ENCODE measurements around the gene CEACAM16. TPM values are rescaled to one million over a fixed set of nuclear protein-coding genes. Genes with fewer than 3 reads are reported as not detected.

Gene CEACAM16
- total RNA-seq, 1 donor from 2014 or later = not detected

DNA sequence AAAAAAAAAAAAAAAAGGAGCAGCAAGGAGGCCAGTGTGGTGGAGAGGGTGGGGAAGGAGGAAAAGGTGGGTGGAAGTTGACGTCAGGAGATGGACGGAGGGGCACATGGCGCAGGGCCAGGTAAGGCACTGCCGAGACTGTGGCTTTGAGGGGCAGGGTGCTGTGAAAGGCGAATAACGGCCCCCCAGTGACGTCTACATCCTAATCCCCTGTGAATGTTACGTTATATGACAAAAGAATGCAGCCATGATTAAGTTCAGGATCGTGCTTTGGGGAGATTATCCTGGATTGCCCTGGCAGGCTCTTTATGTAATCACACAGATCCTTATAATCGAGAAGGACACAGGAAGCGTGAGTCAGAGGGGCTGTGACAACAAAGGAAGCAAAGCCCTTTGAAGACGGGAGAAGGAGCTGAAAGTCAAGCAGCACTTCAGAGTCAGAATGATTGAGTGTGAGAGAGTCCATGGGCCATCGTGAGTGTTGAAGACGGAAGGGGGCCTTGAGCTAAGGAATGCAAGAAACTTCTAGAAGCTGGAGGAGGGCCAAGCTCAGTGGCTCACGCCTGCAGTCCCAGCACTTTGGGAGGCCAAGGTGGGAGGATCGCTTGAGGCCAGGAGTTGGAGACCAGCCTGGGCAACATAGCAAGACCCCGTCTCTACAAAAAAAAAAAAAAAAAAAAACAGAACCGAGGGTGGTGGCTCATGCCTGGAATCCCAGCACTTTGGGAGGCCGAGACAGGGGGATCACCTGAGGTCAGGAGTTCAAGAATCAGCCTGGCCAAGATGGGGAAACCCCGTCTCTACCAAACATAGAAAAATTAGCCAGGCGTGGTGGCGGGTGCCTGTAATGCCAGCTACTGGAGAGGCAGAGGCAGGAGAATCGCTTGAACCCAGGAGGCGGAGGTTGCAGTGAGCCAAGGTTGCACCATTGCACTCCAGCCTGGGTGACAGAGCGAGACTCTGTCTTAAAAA is 13.8 kb upstream of the CEACAM16 start:
- Mint-ChIP-seq H3K4me1 (ENCODE audit: low read depth) (peaks cover 21% of the 10 kb centered on the region), H3K4me3 (ENCODE audit: unreplicated experiment) (no peak overlapping the region), H3K27me3 (ENCODE audit: low read depth) (no peaks in the 10 kb centered on the region), H3K36me3 (ENCODE audit: low read depth) (peaks cover 10% of the 10 kb centered on the region), H3K27ac (ENCODE audit: unreplicated experiment) (peak overlapping the region; percentile 72), H3K9me3 (ENCODE audit: low read depth) (no peaks in the 10 kb centered on the region)
- no peak for DNase-seq (ENCODE audit: low spot score)
- TF ChIP-seq, protein P1, sequence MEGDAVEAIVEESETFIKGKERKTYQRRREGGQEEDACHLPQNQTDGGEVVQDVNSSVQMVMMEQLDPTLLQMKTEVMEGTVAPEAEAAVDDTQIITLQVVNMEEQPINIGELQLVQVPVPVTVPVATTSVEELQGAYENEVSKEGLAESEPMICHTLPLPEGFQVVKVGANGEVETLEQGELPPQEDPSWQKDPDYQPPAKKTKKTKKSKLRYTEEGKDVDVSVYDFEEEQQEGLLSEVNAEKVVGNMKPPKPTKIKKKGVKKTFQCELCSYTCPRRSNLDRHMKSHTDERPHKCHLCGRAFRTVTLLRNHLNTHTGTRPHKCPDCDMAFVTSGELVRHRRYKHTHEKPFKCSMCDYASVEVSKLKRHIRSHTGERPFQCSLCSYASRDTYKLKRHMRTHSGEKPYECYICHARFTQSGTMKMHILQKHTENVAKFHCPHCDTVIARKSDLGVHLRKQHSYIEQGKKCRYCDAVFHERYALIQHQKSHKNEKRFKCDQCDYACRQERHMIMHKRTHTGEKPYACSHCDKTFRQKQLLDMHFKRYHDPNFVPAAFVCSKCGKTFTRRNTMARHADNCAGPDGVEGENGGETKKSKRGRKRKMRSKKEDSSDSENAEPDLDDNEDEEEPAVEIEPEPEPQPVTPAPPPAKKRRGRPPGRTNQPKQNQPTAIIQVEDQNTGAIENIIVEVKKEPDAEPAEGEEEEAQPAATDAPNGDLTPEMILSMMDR (IDR thresholded peaks at IDR 0.05) = no peak

DNA sequence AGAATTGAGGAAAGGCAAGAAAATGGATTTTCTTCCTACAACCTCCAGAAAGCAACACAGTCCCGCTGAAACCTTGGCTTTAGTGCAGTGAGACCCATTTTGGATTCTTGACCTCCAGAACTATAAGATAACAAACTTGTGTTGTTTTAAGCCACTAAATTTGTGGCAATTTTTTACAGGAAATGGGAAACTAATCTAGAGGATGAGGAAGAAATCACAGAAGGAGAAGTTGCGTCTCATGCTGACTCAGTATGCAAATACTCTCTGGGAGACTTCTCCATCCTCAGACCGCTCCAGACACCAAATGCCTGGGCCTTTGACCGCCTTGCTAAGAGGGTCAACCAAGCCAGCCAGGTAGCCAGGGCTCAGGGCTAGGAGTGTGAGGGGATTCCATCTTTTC is 13.1 kb upstream of the CEACAM16 start:
- no peaks in the 10 kb centered on the region for H3K27me3 Mint-ChIP-seq (ENCODE audit: low read depth)
- H3K4me3 Mint-ChIP-seq (ENCODE audit: unreplicated experiment) = no peak overlapping the region
- TF ChIP-seq, protein P1 (IDR thresholded peaks at IDR 0.05) = no peak
- no peak overlapping the region for H3K27ac Mint-ChIP-seq (ENCODE audit: unreplicated experiment)
- no peaks in the 10 kb centered on the region for H3K9me3 Mint-ChIP-seq (ENCODE audit: low read depth)
- peaks cover 5% of the 10 kb centered on the region for H3K36me3 Mint-ChIP-seq (ENCODE audit: low read depth)
- DNase-seq (ENCODE audit: low spot score) = no peak
- peaks cover 21% of the 10 kb centered on the region for H3K4me1 Mint-ChIP-seq (ENCODE audit: low read depth)

DNA sequence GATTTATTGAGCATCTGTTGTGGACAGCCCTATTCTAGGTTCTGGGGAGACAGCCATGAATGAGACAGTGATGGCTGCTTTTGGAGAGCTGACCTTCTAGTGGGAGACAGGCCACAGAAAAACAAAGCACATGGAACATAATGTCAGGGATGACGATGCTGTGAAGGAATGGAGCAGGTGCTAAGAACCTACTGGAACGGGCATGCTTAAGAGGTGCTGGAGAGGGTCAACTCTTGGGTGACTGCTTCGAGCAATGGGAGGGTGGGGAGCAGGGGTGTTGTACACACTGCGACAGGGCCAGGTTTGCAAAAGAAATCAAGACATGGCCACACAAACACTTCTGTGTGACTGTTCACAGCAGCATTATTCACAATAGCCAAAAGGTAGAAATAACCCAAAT is 12.1 kb upstream of the CEACAM16 start:
- TF ChIP-seq, protein P1 (IDR thresholded peaks at IDR 0.05) = no peak
- Mint-ChIP-seq H3K4me1 (ENCODE audit: low read depth) (peaks cover 24% of the 10 kb centered on the region), H3K36me3 (ENCODE audit: low read depth) (peaks cover 2% of the 10 kb centered on the region), H3K4me3 (ENCODE audit: unreplicated experiment) (no peak overlapping the region), H3K27me3 (ENCODE audit: low read depth) (no peaks in the 10 kb centered on the region), H3K9me3 (ENCODE audit: low read depth) (no peaks in the 10 kb centered on the region), H3K27ac (ENCODE audit: unreplicated experiment) (no peak overlapping the region)
- DNase-seq (ENCODE audit: low spot score) = no peak

DNA sequence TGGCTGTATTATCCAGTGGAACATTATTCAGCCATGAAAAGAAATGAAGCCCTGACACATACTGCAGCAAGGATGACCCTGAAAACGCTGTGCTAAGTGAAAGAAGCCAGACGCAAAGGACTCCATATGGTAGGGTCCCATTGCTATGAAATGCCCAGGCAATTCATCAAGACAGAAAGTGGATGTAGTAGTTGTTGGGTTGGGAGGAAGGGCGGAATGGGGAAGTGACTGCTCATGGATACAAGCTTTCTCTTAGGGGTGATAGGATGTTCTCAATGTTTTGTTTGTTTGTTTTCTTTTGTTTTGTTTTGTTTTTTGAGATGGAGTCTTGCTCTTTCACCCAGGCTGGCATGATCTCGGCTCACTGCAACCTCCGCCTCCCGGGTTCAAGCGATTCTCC is 11.1 kb upstream of the CEACAM16 start:
- Mint-ChIP-seq H3K36me3 (ENCODE audit: low read depth) (peaks cover 1% of the 10 kb centered on the region), H3K4me1 (ENCODE audit: low read depth) (peaks cover 34% of the 10 kb centered on the region), H3K4me3 (ENCODE audit: unreplicated experiment) (no peak overlapping the region), H3K9me3 (ENCODE audit: low read depth) (no peaks in the 10 kb centered on the region), H3K27me3 (ENCODE audit: low read depth) (no peaks in the 10 kb centered on the region), H3K27ac (ENCODE audit: unreplicated experiment) (no peak overlapping the region)
- TF ChIP-seq, protein P1 (IDR thresholded peaks at IDR 0.05) = no peak
- no peak for DNase-seq (ENCODE audit: low spot score)

DNA sequence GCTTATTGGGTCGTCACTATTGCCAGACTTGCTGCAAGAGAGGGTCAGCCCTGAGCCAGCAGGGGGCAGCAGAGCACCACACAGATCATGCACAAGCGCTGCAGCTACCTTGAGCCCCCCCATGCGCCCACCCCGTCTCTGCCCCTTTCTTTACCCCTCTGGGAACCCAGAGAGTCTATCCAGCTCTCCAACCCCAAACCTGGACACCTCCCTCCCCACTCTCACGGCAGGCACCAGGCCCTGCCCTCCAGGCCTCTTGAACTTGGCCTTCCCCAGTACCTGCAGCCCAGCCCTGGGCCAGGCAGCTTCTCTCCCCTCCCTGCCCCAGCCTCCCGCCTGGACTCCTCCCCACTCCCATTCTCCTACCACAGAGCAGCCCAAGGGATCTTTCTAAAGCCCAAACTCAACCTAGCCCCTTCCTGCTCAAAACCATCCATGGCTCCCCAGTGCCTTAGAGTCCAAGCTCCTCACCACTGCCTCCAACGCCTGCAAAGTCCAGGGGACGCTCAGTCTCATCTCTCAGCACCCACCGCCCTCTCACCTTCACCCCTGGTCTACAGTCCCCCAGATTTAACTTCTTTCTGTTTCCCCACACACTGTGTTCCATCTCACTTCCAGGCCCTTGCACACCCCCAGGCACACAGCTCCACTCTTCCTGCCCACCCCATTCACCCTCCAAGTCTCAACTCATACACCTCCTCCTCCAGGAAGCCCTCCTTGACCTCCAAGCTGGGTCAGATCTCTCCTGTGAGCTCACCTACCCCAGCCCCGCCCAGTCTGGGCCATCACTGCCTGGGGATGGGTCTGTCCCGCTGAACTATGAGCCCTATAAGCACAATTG is 9.4 kb upstream of the CEACAM16 start:
- Mint-ChIP-seq H3K27me3 (ENCODE audit: low read depth) (no peaks in the 10 kb centered on the region), H3K9me3 (ENCODE audit: low read depth) (no peaks in the 10 kb centered on the region), H3K4me3 (ENCODE audit: unreplicated experiment) (no peak overlapping the region), H3K4me1 (ENCODE audit: low read depth) (peaks cover 30% of the 10 kb centered on the region), H3K27ac (ENCODE audit: unreplicated experiment) (no peak overlapping the region), H3K36me3 (ENCODE audit: low read depth) (no peaks in the 10 kb centered on the region)
- DNase-seq (ENCODE audit: low spot score) = no peak
- TF ChIP-seq, protein P1 (IDR thresholded peaks at IDR 0.05) = peak; percentile 95
